GM23338 (cell line): ENCODE data around the gene HCN2.

Source experiments
- CREB1 ChIP-seq: fragments of 250-450 bp; sonication (Bioruptor Pico); IDR thresholded peaks from 2 replicates; pipeline ENCODE4 v1.5.0; 2020; ENCODE audit warnings: low read depth, mild to moderate bottlenecking, moderate library complexity
- CTCF ChIP-seq, 2 experiments: fragments of 200-600 bp in 1 of 2; sonication (generic) in 1 of 2; conservative IDR thresholded peaks; 2 replicates each; pipeline versions ENCODE4 v1.5.1 to v1.6.1; 2016 to 2017; ENCODE audit warnings: antibody characterized with exemption in 2 of 2, low read depth in 2 of 2, mild to moderate bottlenecking in 2 of 2, moderate library complexity in 1 of 2
- EZH2 ChIP-seq: fragments of 200-600 bp; sonication (generic); IDR thresholded peaks from one replicate; pipeline ENCODE4 v1.8.0; 2017; ENCODE audit warnings: antibody characterized with exemption, mild to moderate bottlenecking, low read depth; ENCODE audit not compliant: unreplicated experiment
- EZH2phosphoT487 ChIP-seq: fragments of 200-600 bp; sonication (generic); IDR thresholded peaks from one replicate; pipeline ENCODE4 v1.8.1; 2018; ENCODE audit warnings: antibody characterized with exemption; ENCODE audit not compliant: unreplicated experiment
- JUNB ChIP-seq: IDR thresholded peaks from one replicate; pipeline ENCODE4 v1.6.1; 2016; ENCODE audit warnings: antibody characterized with exemption; ENCODE audit not compliant: unreplicated experiment
- NANOG ChIP-seq: IDR thresholded peaks from 2 replicates; pipeline ENCODE4 v1.6.1; 2016; ENCODE audit warnings: antibody characterized with exemption, borderline replicate concordance
- POLR2AphosphoS5 ChIP-seq: IDR thresholded peaks from 2 replicates; pipeline ENCODE4 v1.6.1; 2016; ENCODE audit warnings: antibody characterized with exemption, low read depth
- ZNF331 ChIP-seq: fragments of 250-450 bp; sonication (Bioruptor Pico); IDR thresholded peaks from 2 replicates; pipeline ENCODE4 v1.5.0; 2020; ENCODE audit warnings: low read depth, mild to moderate bottlenecking, moderate library complexity
- TF ChIP-seq, protein P1 (sequence below): IDR thresholded peaks from one replicate; pipeline ENCODE4 v1.6.1; 2018; ENCODE audit warnings: antibody characterized with exemption; ENCODE audit not compliant: unreplicated experiment

DNA sequence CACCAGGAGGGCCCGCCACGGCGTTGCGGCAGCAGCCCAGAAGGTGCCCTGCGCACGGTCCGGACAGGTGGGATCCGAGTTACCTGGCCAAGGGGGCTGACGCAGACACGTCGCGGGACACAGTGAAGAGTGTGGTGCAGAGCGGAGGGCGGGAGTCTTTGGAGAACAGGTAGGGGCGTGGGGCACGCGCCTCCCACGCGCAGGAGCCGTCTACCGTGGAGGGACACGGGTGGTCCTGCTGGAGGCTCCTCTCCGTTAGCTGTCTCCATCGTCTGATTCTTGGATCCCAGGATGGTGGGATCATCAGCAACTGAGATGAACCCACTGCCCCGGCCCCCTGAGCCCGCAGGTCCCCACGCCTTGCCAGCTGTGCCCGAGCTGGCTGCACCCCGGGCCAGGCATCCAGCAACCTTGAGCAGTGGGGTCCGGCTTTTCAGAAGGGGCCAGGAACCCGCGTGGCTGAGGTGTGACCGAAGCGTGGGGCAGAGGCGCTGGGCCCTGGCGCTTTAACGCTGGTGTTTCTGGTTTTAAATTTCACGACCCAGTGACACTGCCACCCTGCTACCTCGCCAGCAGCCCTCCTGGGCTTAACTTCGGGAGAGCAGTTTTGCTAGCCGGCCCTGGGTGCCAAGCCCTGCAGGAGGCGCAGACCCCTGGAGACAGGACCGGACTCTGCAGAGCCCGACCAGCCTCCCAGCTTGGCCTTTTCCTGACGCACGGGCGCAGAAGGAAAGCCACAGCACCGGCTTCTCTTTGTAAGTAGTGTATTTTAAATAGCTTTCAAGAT is 57.3 kb downstream of the HCN2 start:
- TF ChIP-seq EZH2: no peak
- no peak for TF ChIP-seq EZH2phosphoT487
- TF ChIP-seq POLR2AphosphoS5: no peak
- TF ChIP-seq CTCF (conservative IDR thresholded peaks at IDR 0.05; ENCODE audit: low read depth in 2 of 2): no peak
- TF ChIP-seq, protein P1, sequence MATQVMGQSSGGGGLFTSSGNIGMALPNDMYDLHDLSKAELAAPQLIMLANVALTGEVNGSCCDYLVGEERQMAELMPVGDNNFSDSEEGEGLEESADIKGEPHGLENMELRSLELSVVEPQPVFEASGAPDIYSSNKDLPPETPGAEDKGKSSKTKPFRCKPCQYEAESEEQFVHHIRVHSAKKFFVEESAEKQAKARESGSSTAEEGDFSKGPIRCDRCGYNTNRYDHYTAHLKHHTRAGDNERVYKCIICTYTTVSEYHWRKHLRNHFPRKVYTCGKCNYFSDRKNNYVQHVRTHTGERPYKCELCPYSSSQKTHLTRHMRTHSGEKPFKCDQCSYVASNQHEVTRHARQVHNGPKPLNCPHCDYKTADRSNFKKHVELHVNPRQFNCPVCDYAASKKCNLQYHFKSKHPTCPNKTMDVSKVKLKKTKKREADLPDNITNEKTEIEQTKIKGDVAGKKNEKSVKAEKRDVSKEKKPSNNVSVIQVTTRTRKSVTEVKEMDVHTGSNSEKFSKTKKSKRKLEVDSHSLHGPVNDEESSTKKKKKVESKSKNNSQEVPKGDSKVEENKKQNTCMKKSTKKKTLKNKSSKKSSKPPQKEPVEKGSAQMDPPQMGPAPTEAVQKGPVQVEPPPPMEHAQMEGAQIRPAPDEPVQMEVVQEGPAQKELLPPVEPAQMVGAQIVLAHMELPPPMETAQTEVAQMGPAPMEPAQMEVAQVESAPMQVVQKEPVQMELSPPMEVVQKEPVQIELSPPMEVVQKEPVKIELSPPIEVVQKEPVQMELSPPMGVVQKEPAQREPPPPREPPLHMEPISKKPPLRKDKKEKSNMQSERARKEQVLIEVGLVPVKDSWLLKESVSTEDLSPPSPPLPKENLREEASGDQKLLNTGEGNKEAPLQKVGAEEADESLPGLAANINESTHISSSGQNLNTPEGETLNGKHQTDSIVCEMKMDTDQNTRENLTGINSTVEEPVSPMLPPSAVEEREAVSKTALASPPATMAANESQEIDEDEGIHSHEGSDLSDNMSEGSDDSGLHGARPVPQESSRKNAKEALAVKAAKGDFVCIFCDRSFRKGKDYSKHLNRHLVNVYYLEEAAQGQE: no peak
- no peak for TF ChIP-seq JUNB
- TF ChIP-seq ZNF331 (CRISPR knock-in tag): no peak
- no peak for TF ChIP-seq NANOG
- TF ChIP-seq CREB1 (CRISPR knock-in tag): no peak
